Measurements from ENCODE around the gene RNF214.

- TF ChIP-seq CTCF (IDR thresholded peaks at IDR 0.05) (no peak), POLR2A (IDR thresholded peaks at IDR 0.05) (no peak)
Observed at GRCh38 chr11:117300773-117301172, 68.3 kb downstream of the RNF214 start.

All from body of pancreas (tissue), 4 donors.